ENCODE measurements around the gene LRRC71. TPM values are rescaled to one million over a fixed set of nuclear protein-coding genes. Genes with fewer than 3 reads are reported as not detected.
"Not testable (repeated sequence)": the region's sequence is repeated elsewhere in the genome, so short reads cannot be mapped to it uniquely, and the experiment has no call there.

The LRRC71 gene
- total RNA-seq, 1 donor from 2014 or later, result 0.14 TPM

DNA sequence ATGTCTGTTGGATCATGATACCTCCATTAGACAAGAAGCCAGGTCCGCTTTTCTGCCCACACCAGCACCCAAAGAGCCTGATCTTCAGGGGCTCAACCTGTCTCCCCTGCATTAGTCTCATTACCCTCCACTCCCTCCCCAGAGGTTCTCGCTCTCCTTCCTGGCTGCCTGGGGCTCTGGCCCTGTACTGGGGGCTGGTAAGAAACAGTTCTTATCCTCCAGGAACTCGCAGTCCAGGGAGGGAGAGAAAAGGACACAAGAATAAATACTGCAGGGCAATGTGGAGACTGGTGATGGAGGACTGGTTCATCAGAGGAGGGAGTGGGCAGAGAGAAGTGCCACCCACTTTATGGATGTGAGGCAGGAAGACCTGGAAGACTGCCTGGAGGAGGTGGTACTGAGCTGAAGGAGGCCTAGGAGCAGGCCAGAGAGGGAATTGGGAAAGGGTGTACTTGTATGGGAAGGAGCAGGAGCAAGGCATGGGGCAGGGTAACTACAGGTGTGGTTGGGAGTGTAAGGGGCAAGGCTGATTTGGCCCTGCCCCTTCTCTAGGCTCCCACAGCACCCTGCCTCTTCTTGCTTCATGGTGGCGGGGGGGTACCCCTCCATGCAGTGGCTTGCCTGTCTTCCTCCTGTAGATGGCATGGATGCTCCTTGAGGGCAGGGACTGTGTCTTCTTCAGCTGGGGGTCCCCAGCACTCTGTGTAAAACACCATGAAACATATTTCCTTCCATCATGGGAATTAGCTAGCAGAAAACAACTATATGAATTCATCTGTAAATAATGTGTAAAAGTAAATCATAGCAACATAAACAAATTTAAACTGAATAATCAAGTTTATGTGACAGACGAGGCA, 5.0 kb downstream of the LRRC71 start:
- Histone ChIP-seq H3K79me2 (ENCODE audit: insufficient read depth, low read length) (no peaks in the 10 kb centered on the region), H4K20me1 (ENCODE audit: insufficient read depth, low read length) (peaks cover 23% of the 10 kb centered on the region), H3K36me3 (ENCODE audit: insufficient read depth, low read length) (no peaks in the 10 kb centered on the region), H3K9ac (ENCODE audit: low read length) (no peak overlapping the region), H3K27ac (ENCODE audit: low read depth, low read length) (no peak overlapping the region), H3K4me1 (ENCODE audit: insufficient read depth, low read length) (peaks cover 20% of the 10 kb centered on the region), H3K27me3 (ENCODE audit: insufficient read depth, low read length) (peaks cover 56% of the 10 kb centered on the region), H3K4me2 (ENCODE audit: low read length) (no peak overlapping the region), H2AFZ (ENCODE audit: low read depth, low read length) (no peak overlapping the region), H3K9me3 (ENCODE audit: insufficient read depth, low read depth, low read length) (no peaks in the 10 kb centered on the region), H3K4me3 (ENCODE audit: insufficient read depth, low read depth, low read length) (no peak overlapping the region)
- Mint-ChIP-seq H3K4me1 (ENCODE audit: low read depth, unreplicated experiment) (peaks cover 8% of the 10 kb centered on the region), H3K27ac (ENCODE audit: unreplicated experiment) (no peak overlapping the region), H3K36me3 (ENCODE audit: low read depth, unreplicated experiment) (no peaks in the 10 kb centered on the region), H3K27me3 (ENCODE audit: low read depth, unreplicated experiment) (peaks cover 82% of the 10 kb centered on the region), H3K4me3 (ENCODE audit: unreplicated experiment) (peak overlapping the region; percentile 51), H3K9me3 (ENCODE audit: unreplicated experiment) (peaks cover 1% of the 10 kb centered on the region)
- TF ChIP-seq EZH2 (IDR thresholded peaks at IDR 0.05; ENCODE audit: insufficient read depth, low read length), result no peak
- TF ChIP-seq, protein P1, sequence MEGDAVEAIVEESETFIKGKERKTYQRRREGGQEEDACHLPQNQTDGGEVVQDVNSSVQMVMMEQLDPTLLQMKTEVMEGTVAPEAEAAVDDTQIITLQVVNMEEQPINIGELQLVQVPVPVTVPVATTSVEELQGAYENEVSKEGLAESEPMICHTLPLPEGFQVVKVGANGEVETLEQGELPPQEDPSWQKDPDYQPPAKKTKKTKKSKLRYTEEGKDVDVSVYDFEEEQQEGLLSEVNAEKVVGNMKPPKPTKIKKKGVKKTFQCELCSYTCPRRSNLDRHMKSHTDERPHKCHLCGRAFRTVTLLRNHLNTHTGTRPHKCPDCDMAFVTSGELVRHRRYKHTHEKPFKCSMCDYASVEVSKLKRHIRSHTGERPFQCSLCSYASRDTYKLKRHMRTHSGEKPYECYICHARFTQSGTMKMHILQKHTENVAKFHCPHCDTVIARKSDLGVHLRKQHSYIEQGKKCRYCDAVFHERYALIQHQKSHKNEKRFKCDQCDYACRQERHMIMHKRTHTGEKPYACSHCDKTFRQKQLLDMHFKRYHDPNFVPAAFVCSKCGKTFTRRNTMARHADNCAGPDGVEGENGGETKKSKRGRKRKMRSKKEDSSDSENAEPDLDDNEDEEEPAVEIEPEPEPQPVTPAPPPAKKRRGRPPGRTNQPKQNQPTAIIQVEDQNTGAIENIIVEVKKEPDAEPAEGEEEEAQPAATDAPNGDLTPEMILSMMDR (IDR thresholded peaks at IDR 0.05; ENCODE audit: insufficient read depth, low read depth, low read length), result no peak
- no peak for FAIRE-seq
- no peak for DNase-seq (ENCODE audit: low read depth)

DNA sequence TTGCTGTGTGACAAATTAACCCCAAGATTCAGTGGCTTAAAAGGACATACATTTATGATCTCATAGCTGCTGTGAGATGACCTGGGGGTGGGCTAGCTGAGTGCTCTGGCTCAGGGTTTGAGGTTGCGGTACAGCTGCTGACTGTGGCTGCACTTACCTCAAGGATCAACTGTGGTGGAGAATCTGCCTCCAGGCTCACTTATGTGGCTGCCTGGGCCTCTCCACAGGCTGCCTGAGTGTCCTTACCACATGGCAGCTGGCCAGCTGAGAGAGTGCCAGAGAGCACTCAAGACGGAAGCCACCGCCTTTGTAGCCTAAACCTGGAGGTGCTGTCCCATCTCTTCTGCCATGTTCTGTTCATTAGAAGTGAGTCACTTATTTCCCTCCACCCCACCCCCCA, 5.7 kb downstream of the LRRC71 start:
- Histone ChIP-seq H2AFZ (ENCODE audit: low read depth, low read length) (no peak overlapping the region), H3K9ac (ENCODE audit: low read length) (no peak overlapping the region), H3K27me3 (ENCODE audit: insufficient read depth, low read length) (peaks cover 48% of the 10 kb centered on the region), H3K9me3 (ENCODE audit: insufficient read depth, low read depth, low read length) (no peaks in the 10 kb centered on the region), H3K4me2 (ENCODE audit: low read length) (no peak overlapping the region), H3K27ac (ENCODE audit: low read depth, low read length) (no peak overlapping the region), H3K79me2 (ENCODE audit: insufficient read depth, low read length) (no peaks in the 10 kb centered on the region), H3K4me1 (ENCODE audit: insufficient read depth, low read length) (peaks cover 15% of the 10 kb centered on the region), H4K20me1 (ENCODE audit: insufficient read depth, low read length) (peaks cover 19% of the 10 kb centered on the region), H3K36me3 (ENCODE audit: insufficient read depth, low read length) (no peaks in the 10 kb centered on the region), H3K4me3 (ENCODE audit: insufficient read depth, low read depth, low read length) (no peak overlapping the region)
- H3K4me3 Mint-ChIP-seq (ENCODE audit: unreplicated experiment), result no peak overlapping the region
- no peak overlapping the region for H3K27ac Mint-ChIP-seq (ENCODE audit: unreplicated experiment)
- DNase-seq (ENCODE audit: low read depth), result peak; percentile 70
- H3K9me3 Mint-ChIP-seq (ENCODE audit: unreplicated experiment), result peaks cover 1% of the 10 kb centered on the region
- TF ChIP-seq, protein P1 (IDR thresholded peaks at IDR 0.05; ENCODE audit: insufficient read depth, low read depth, low read length), result no peak
- no peak for TF ChIP-seq EZH2 (IDR thresholded peaks at IDR 0.05; ENCODE audit: insufficient read depth, low read length)
- no peaks in the 10 kb centered on the region for H3K36me3 Mint-ChIP-seq (ENCODE audit: low read depth, unreplicated experiment)
- H3K27me3 Mint-ChIP-seq (ENCODE audit: low read depth, unreplicated experiment), result peaks cover 81% of the 10 kb centered on the region
- peaks cover 8% of the 10 kb centered on the region for H3K4me1 Mint-ChIP-seq (ENCODE audit: low read depth, unreplicated experiment)
- no peak for FAIRE-seq

DNA sequence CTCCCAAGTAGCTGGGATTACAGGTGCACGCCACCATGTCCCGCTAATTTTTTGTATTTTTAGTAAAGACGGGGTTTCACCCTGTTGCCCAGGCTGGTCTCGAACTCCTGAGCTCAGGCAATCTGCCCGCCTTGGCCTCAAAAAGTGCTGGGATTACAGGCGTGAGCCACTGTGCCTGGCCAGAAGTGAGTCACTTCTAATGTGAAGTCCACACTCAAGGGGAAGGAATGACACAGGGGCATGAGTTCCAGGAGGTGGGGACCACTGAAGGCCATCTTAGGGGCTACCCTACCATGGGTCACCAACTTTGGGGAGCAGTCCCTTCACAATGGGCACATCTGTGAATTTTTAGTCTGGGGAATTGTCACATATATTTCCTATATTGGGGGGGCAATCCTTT, 6.3 kb downstream of the LRRC71 start:
- DNase-seq (ENCODE audit: low read depth); H3K4me3 ChIP-seq (ENCODE audit: insufficient read depth, low read depth, low read length): not testable (repeated sequence)

More for the DNA sequence above, 6.3 kb downstream of the LRRC71 start:
- peaks cover 15% of the 10 kb centered on the region for H3K4me1 ChIP-seq (ENCODE audit: insufficient read depth, low read length)
- not testable (repeated sequence) for H3K79me2 ChIP-seq (ENCODE audit: insufficient read depth, low read length); H3K27ac Mint-ChIP-seq (ENCODE audit: unreplicated experiment); H3K4me1 Mint-ChIP-seq (ENCODE audit: low read depth, unreplicated experiment); H3K36me3 ChIP-seq (ENCODE audit: insufficient read depth, low read length); H3K4me3 Mint-ChIP-seq (ENCODE audit: unreplicated experiment); H3K36me3 Mint-ChIP-seq (ENCODE audit: low read depth, unreplicated experiment); H3K9me3 Mint-ChIP-seq (ENCODE audit: unreplicated experiment); H2AFZ ChIP-seq (ENCODE audit: low read depth, low read length); H3K27ac ChIP-seq (ENCODE audit: low read depth, low read length); H3K4me2 ChIP-seq (ENCODE audit: low read length); FAIRE-seq; H3K9ac ChIP-seq (ENCODE audit: low read length); H3K9me3 ChIP-seq (ENCODE audit: insufficient read depth, low read depth, low read length)
- peaks cover 43% of the 10 kb centered on the region for H3K27me3 ChIP-seq (ENCODE audit: insufficient read depth, low read length)
- peaks cover 80% of the 10 kb centered on the region for H3K27me3 Mint-ChIP-seq (ENCODE audit: low read depth, unreplicated experiment)
- peaks cover 17% of the 10 kb centered on the region for H4K20me1 ChIP-seq (ENCODE audit: insufficient read depth, low read length)

Data from astrocyte (in vitro differentiated cells and primary cell).